CD4-positive, alpha-beta T cell treated with Interleukin-17A for 1 hour (primary cell): ENCODE measurements around the gene PTPRG.

ENCODE experiments used
- DNase-seq: peaks from one replicate; pipeline ENCODE4 v3.0.0-alpha.2; 2020

Gene PTPRG

GRCh38 chr3:62142331-62143085, 581.1 kb downstream of the PTPRG start:
- no peak for DNase-seq

DNA sequence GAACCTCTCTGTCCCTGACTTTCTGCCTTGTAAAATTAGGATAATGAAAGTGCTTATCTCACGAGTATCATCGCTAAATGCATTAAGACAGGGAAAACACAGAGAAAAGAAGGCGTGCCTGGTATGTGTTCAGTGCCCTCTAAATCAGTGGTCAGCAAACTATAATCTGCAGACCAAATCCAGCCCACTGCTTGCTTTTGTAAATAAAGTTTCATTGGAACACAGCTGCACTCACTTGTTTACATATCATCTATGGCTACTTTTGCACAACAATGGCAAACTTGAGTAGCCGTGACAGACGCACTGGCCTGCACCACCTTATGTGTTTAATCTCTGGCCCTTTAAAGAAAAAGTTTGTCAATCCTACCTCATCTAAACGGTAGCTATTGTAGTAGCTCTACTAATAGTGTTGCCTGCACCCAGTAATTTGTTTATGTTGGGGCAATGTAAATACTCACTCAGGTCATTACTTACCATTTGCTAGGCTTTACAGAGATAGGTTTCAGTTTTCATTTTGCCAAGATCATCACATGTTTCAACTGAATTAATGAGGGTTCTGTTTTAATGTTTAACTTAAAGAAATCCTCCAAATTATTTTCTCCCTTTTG, 582.6 kb downstream of the PTPRG start:
- no peak for DNase-seq

GRCh38 chr3:62144482-62144881, 583.1 kb downstream of the PTPRG start:
- DNase-seq, result no peak

GRCh38 chr3:62145086-62145757, 583.9 kb downstream of the PTPRG start:
- no peak for DNase-seq

GRCh38 chr3:62149539-62149938, 588.2 kb downstream of the PTPRG start:
- DNase-seq, result no peak

GRCh38 chr3:62149962-62150361, 588.6 kb downstream of the PTPRG start:
- no peak for DNase-seq

- no peak for DNase-seq
Measured at GRCh38 chr3:62151591-62151990, 590.2 kb downstream of the PTPRG start.

GRCh38 chr3:62153231-62153630, 591.9 kb downstream of the PTPRG start:
- no peak for DNase-seq

DNA sequence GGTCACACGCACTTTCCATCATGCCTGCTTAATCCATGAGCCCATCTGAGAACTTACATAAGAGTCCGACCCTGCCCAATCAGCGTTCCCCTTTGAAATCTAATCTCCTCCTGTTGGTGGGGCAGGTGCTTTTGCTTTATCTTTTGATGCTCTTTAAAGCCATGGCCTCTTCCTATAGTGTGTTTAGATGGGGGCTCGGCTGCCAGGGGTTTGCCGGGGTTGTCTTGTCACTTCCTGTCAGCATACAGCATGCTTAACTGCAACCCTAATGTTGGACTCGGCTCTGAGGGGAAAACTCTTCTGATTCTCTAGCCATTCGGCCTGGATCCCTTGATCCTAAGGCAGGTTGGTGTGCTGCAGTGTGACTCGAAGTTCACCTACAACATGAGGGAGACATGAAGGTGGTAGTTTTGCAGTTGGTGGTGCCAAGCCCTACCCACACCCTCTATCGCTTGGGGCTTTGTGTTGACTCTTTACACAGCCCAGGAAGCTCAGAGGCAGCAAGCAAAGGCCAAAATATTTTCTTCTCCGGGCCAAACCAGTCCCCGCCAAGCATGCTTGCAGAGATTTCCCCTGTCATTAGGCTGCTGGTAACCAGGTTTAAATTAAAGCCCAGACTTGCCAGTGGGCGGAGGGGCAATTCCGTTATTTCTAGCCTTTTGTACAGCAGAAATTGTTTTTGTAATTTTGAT, 593.2 kb downstream of the PTPRG start:
- no peak for DNase-seq

DNA sequence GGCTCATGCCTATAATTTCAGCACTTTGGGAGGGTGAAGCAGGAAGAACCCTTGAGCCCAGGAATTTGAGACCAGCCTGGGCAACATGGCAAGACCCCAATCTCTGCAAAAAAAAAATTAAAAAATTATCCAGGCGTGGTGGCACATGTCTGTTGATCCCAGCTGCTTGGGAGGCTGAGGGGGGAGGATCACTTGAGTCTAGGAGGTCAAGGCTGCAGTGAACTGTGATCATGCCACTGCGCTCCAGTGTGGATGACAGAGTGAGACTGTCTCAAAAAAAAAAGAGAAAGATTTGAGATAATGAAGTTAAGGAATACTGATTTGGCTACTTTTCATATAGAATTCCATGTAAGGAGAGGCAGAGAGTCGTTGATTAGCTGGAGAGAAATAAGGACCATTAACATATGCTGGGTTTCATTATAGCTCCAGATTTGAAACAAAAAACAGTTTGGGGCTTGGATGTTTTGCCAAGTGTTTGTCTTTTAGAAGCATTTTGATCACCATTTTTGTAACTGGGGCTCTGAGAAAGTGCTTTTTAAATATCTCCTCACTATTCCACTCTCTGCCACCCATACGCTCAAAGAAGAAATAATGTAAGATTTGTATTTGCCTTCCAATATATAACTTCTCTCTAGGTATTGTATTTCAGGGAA, 597.8 kb downstream of the PTPRG start:
- no peak for DNase-seq

GRCh38 chr3:62159709-62160092, 598.3 kb downstream of the PTPRG start:
- no peak for DNase-seq

DNA sequence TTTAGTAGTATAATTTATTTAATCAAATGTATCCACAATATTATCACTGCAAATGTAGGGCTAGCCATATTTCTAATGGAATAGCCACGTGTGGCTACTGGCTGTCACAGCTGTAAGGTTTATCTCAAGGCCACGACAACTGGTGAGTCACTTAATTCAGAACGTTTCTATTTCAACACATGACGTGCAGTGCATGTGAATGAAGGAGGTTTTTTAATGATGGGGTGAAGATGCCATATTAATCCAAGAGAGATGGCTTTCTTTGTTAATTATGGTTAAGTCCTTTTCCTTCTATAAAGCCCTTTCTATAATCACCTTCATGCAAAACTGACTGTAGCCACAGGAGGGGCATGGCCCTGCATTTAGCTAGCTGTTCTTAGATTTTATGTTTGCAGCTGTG, 600.0 kb downstream of the PTPRG start:
- no peak for DNase-seq

- no peak for DNase-seq
Measured at GRCh38 chr3:62164196-62164595, 602.8 kb downstream of the PTPRG start.

DNA sequence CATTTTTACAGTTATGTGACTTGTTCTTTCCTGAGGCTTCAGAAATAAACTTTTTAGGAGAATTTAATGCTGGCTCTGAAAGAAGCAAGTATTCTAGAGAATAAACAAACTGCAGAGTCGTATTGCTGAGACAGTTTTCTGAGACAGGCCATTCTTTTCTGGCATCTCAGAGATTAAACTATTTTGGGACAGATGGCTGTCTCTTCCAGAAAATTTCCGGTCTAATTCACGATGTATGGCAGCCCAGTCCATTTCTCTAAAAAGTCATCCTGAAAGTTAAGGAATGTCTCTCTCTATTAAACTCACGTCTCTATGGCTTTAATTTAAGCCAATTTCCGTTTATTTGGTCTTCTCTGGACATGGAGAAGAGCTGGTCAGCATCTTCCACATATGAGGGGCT, 603.4 kb downstream of the PTPRG start:
- no peak for DNase-seq

- no peak for DNase-seq
Measured at GRCh38 chr3:62167566-62168262, 606.3 kb downstream of the PTPRG start.

DNA sequence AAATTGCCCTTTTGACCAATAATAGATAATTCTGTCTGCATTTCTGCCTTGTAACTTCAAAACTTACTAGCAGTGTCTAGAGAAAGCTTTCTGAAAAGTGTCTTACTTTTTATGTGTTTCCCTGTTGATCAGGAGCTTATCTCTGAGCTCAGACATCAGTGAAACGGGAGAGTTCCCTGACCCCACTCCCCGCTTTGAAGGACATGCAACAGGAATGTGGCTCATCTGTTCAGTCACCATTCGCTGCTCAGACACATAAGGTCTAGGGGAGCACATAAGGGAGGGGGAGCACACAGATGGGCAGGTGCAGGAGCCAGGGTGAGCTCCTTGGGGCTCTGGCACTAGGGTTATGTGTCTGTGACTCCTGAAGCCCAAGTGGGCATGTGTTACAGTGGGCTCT, 607.0 kb downstream of the PTPRG start:
- no peak for DNase-seq

DNA sequence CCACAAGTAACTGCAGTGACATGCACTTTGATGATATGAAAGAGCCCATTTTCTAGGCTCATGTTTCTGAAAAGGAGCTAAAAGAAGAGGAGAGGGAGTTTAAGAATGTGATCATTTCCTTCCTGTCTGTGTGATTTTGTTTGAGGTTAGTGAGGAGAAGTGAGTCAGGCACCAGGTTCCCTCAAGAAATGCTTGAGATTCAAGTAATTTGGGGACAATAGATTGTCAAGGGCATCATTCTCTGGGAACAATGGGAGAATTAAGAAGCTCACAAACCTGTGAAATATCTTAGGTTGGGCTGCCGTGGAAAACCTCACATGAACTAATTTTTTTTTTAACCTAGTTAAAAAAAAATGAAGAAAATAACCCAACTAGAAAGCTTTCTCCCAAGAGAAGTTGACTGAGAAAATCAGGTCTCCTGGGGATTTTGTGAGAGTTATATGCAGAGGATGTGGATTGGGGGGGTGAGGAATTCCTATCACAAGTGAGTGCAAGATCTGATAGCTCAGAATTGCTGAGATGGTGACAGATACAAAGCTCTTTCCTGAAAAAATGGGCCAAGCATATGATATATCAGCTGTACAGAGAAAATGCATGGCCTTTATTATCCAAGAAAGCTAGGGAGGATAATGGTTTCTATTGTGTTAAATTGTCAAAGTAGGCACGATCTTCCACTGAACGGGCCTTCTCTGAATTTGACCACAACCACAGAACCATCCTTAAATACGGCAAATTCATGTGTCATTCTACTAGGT, 608.7 kb downstream of the PTPRG start:
- no peak for DNase-seq

GRCh38 chr3:62171789-62172188, 610.4 kb downstream of the PTPRG start:
- no peak for DNase-seq

DNA sequence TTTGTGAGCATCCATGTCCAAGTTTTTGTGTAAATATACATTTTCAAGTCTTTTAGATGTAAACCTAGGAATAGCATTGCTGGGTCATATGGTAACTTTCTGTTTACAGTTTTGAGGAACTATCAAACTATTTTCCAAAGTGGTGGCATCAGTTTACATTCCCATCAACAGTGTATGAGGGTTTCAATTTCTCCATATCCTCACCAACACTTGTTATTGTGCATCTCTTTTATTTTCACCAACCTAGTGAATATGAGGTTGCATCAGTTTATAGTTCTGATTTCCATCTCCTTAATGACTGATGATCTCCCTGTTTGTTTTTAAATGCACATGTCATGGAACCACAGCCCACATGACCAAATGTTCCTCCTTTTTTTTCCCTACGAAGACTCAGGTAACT, 610.8 kb downstream of the PTPRG start:
- DNase-seq, result no peak

DNA sequence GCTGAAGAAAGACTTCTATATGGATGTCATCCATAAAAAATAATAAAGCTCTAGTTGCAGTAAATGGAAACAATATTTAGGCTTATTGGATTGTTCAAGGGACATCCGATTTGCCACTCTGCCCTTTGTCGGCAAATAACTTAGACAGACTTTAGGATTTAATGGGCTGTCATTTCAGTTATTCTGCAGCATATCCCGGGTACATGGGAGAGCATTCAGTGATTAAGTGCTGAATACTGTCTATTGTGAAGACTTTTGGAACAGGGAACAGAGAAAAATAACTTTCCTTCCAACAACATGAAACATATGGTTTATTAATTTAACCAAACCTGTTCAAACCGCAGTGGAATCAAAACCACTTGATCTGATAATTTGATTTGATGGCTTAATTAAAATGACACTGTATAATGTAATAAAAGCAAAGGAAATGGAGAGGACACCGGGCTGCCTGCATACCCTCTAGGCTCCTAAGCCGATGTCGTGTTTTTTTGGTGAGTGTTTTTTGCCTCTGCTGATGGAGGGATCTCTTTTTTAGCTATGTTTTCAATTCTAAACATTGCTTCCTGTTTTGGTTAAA, 612.7 kb downstream of the PTPRG start:
- no peak for DNase-seq

DNA sequence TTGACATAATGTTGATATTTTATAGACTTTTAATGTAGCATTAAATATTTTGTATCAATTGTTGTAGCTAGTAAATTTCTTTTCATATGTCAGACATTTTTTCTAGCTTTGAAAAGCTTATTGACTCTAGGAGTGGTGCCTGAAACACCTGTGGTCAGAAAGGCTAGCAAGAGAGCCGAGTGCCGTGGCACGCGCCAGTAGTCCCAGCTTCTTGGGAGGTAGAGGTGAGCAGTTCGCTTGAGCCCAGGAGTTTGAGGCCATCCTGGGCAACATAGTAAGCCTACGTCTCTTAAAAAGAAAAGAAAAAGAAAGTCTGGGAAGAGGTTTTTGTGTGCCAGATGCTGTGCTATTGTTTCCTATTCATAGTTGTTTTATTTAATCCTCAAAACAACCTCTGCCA, 613.8 kb downstream of the PTPRG start:
- no peak for DNase-seq
